NCI-H345 treated with DMSO at 0.1 percent for 48 hours (cell line): ENCODE measurements around the gene TAF10.
A peak's percentile ranks its signal among the peaks of the same experiment; 100 is the strongest.

ENCODE experiments used
- DNase-seq: peaks from one replicate; lab custom pipeline; 2025; ENCODE audit not compliant: unreplicated experiment; lab: John Stamatoyannopoulos, UW

Gene TAF10

GRCh38 chr11:6609502-6610015 lies 2.5 kb downstream of the TAF10 start:
- no peak for DNase-seq

GRCh38 chr11:6608726-6609501 lies 3.1 kb downstream of the TAF10 start:
- no peak for DNase-seq

- no peak for DNase-seq
These were observed 4.0 kb downstream of the TAF10 start for GRCh38 chr11:6608011-6608410.

- no peak for DNase-seq
These were observed 4.7 kb downstream of the TAF10 start for GRCh38 chr11:6607190-6607795.

- DNase-seq: no peak
These were observed 5.4 kb downstream of the TAF10 start for GRCh38 chr11:6606471-6607189.

- no peak for DNase-seq
These were observed 7.2 kb downstream of the TAF10 start for GRCh38 chr11:6604790-6605189.

- peak; percentile 19 for DNase-seq
These were observed 7.9 kb downstream of the TAF10 start for GRCh38 chr11:6604081-6604626.

GRCh38 chr11:6603287-6604080 lies 8.5 kb downstream of the TAF10 start, which contains the start of the genes ILK and RRP8:
Gene ILK, plus strand, starts transcription at chr11:6603774. Its CDS starts 498 bp downstream, at chr11:6604272.
Gene RRP8, minus strand, starts transcription at chr11:6603616. Its CDS starts 114 bp downstream, at chr11:6603502.
- DNase-seq: peak; percentile 59

- DNase-seq: no peak
These were observed 9.7 kb downstream of the TAF10 start for GRCh38 chr11:6602096-6602940.

- no peak for DNase-seq
These were observed 11.0 kb downstream of the TAF10 start for GRCh38 chr11:6601041-6601461.

GRCh38 chr11:6599881-6600390 lies 12.1 kb downstream of the TAF10 start:
- no peak for DNase-seq

- DNase-seq: no peak
These were observed 12.6 kb downstream of the TAF10 start for GRCh38 chr11:6599449-6599848.

- DNase-seq: no peak
These were observed 13.5 kb downstream of the TAF10 start for GRCh38 chr11:6598555-6598954.

GRCh38 chr11:6596239-6596877 lies 15.7 kb downstream of the TAF10 start:
- DNase-seq: no peak

GRCh38 chr11:6594142-6594768 lies 17.8 kb downstream of the TAF10 start:
- no peak for DNase-seq

- no peak for DNase-seq
These were observed 24.0 kb downstream of the TAF10 start for GRCh38 chr11:6588018-6588417.

GRCh38 chr11:6587360-6587953 lies 24.6 kb downstream of the TAF10 start:
- no peak for DNase-seq
